ENCODE results near the gene SEMA5A. TPM values are rescaled to one million over a fixed set of nuclear protein-coding genes. Genes with fewer than 3 reads are reported as not detected.

The SEMA5A gene
- total RNA-seq, 3 donors from 2014 or later, result 20.3 to 43.8 (median 33.6) TPM

- H3K9me3 ChIP-seq, result no peaks in the 10 kb centered on the region
- TF ChIP-seq CTCF (IDR thresholded peaks at IDR 0.05), result no peak
- no peaks in the 10 kb centered on the region for H3K36me3 ChIP-seq (ENCODE audit: low read depth)
- DNase-seq (no peak), ATAC-seq (no peak)
- no peak overlapping the region for H3K4me3 ChIP-seq
- intact Hi-C loops (cut with DNase I, micrococcal nuclease), result no loop called here
- H3K4me1 ChIP-seq (ENCODE audit: low read depth), result no peaks in the 10 kb centered on the region
These were observed 455.4 kb downstream of the SEMA5A start for GRCh38 chr5:9090381-9091026.

DNA sequence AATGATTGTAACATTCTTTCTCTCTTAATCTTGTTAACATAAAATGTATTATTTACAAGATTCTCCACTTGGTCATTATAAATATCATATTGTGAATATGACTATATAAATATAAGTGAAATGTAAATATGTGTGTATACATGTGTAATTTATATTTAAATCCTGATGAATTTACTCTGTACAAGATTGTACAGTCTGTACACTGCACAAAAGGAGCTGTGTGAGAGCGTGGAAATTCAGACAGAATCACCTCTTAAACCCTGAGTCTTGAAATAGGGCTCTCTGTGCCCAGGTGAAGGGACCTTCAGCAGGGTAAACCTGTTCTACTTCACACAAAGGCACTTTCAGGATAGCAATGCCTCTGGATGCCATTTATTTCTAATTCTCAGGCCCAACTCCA, 456.0 kb downstream of the SEMA5A start:
- H3K4me1 ChIP-seq (ENCODE audit: low read depth), result no peaks in the 10 kb centered on the region
- H3K4me3 ChIP-seq, result no peak overlapping the region
- no peaks in the 10 kb centered on the region for H3K36me3 ChIP-seq (ENCODE audit: low read depth)
- intact Hi-C loops (cut with DNase I, micrococcal nuclease), result no loop called here
- no peak for TF ChIP-seq CTCF (IDR thresholded peaks at IDR 0.05)
- ATAC-seq (no peak), DNase-seq (no peak)
- H3K9me3 ChIP-seq, result no peaks in the 10 kb centered on the region

- H3K36me3 ChIP-seq (ENCODE audit: low read depth), result no peaks in the 10 kb centered on the region
- no peak for ATAC-seq
- no peaks in the 10 kb centered on the region for H3K4me1 ChIP-seq (ENCODE audit: low read depth)
- no peak overlapping the region for H3K4me3 ChIP-seq
- no peak for DNase-seq
- TF ChIP-seq CTCF (IDR thresholded peaks at IDR 0.05), result no peak
- H3K9me3 ChIP-seq, result no peaks in the 10 kb centered on the region
- intact Hi-C loops (cut with DNase I, micrococcal nuclease), result no loop called here
These were observed 462.9 kb downstream of the SEMA5A start for GRCh38 chr5:9082996-9083395.

GRCh38 chr5:9072701-9073100, 473.2 kb downstream of the SEMA5A start:
- intact Hi-C loops (cut with DNase I, micrococcal nuclease), result no loop called here
- H3K9me3 ChIP-seq, result no peaks in the 10 kb centered on the region

GRCh38 chr5:9071524-9071923, 474.4 kb downstream of the SEMA5A start:
- Histone ChIP-seq H3K36me3 (ENCODE audit: low read depth) (no peaks in the 10 kb centered on the region), H3K9me3 (no peaks in the 10 kb centered on the region), H3K4me1 (ENCODE audit: low read depth) (no peaks in the 10 kb centered on the region), H3K4me3 (no peak overlapping the region)
- no peak for DNase-seq
- no peak for TF ChIP-seq CTCF (IDR thresholded peaks at IDR 0.05)
- ATAC-seq, result no peak
- intact Hi-C loops (cut with DNase I, micrococcal nuclease), result no loop called here

More at GRCh38 chr5:9072701-9073100, 473.2 kb downstream of the SEMA5A start:
- TF ChIP-seq CTCF (IDR thresholded peaks at IDR 0.05), result no peak
- H3K4me3 ChIP-seq, result no peak overlapping the region
- no peaks in the 10 kb centered on the region for H3K36me3 ChIP-seq (ENCODE audit: low read depth)
- ATAC-seq (no peak), DNase-seq (no peak)
- H3K4me1 ChIP-seq (ENCODE audit: low read depth), result no peaks in the 10 kb centered on the region

DNA sequence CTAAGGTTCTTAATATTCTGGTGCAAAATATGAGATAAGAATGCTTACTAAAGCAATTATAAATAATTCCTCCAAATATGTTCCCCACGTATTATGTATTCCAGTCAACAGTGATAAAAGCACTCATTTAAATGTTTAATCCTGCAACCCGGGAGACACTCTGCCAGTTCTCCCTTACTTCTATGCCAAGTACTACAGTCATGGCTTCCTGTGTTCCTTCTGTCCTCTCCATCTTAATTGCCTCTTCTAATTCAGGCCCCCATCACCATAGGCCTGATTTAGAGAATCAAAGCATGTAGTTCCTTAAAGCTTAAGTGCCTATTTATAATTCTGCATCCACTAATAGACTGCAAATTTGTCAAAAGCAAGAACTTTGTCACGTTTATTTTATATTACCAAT, 474.8 kb downstream of the SEMA5A start:
- no peak for ATAC-seq
- Histone ChIP-seq H3K4me3 (no peak overlapping the region), H3K4me1 (ENCODE audit: low read depth) (no peaks in the 10 kb centered on the region), H3K9me3 (no peaks in the 10 kb centered on the region), H3K36me3 (ENCODE audit: low read depth) (no peaks in the 10 kb centered on the region)
- no peak for DNase-seq
- TF ChIP-seq CTCF (IDR thresholded peaks at IDR 0.05), result no peak
- intact Hi-C loops (cut with DNase I, micrococcal nuclease), result no loop called here
